Ishikawa (cell line): ENCODE measurements around the gene ASMTL.

Source experiments
- CEBPB ChIP-seq: IDR thresholded peaks from 2 replicates; pipeline ENCODE4 v1.6.1; 2012
- CREB1 ChIP-seq: IDR thresholded peaks from 2 replicates; pipeline ENCODE4 v1.6.1; 2012; ENCODE audit warnings: low read depth
- EGR1 ChIP-seq: IDR thresholded peaks from 2 replicates; pipeline ENCODE4 v1.6.1; 2012
- EP300 ChIP-seq: IDR thresholded peaks from 2 replicates; pipeline ENCODE4 v1.6.1; 2012; ENCODE audit warnings: borderline replicate concordance
- FOXM1 ChIP-seq: IDR thresholded peaks from 2 replicates; pipeline ENCODE4 v1.6.1; 2012; ENCODE audit warnings: low read depth, borderline replicate concordance
- NFIC ChIP-seq: IDR thresholded peaks from 2 replicates; pipeline ENCODE4 v1.6.1; 2012
- RAD21 ChIP-seq: IDR thresholded peaks from 2 replicates; pipeline ENCODE4 v1.6.1; 2012; ENCODE audit warnings: low read depth
- REST ChIP-seq: IDR thresholded peaks from 2 replicates; pipeline ENCODE4 v1.6.1; 2012; ENCODE audit warnings: low read depth, mild to moderate bottlenecking
- TAF1 ChIP-seq: IDR thresholded peaks from 2 replicates; pipeline ENCODE4 v1.6.1; 2012; ENCODE audit warnings: low read depth, mild to moderate bottlenecking
- TCF12 ChIP-seq: IDR thresholded peaks from 2 replicates; pipeline ENCODE4 v1.6.1; 2012; ENCODE audit warnings: low read depth
- TEAD4 ChIP-seq: IDR thresholded peaks from 2 replicates; pipeline ENCODE4 v1.6.1; 2012
- YY1 ChIP-seq: IDR thresholded peaks from 2 replicates; pipeline ENCODE4 v1.6.1; 2012; ENCODE audit warnings: low read depth
- ZBTB7A ChIP-seq: IDR thresholded peaks from 2 replicates; pipeline ENCODE4 v1.6.1; 2012; ENCODE audit warnings: low read depth
- TF ChIP-seq, protein P1 (sequence below): IDR thresholded peaks from 2 replicates; pipeline ENCODE4 v1.6.1; 2012
- TF ChIP-seq, protein P2 (sequence below): IDR thresholded peaks from 2 replicates; pipeline ENCODE4 v1.6.1; 2012

ASMTL gene

GRCh38 chrX:1447969-1448572, 4.6 kb downstream of the ASMTL start:
- TF ChIP-seq YY1, result peak; percentile 50; the same call in 1 of the 2 replicates

- peak; percentile 26; the same call in 1 of the 2 replicates for TF ChIP-seq YY1
These were observed 5.4 kb downstream of the ASMTL start for GRCh38 chrX:1446984-1447968.

DNA sequence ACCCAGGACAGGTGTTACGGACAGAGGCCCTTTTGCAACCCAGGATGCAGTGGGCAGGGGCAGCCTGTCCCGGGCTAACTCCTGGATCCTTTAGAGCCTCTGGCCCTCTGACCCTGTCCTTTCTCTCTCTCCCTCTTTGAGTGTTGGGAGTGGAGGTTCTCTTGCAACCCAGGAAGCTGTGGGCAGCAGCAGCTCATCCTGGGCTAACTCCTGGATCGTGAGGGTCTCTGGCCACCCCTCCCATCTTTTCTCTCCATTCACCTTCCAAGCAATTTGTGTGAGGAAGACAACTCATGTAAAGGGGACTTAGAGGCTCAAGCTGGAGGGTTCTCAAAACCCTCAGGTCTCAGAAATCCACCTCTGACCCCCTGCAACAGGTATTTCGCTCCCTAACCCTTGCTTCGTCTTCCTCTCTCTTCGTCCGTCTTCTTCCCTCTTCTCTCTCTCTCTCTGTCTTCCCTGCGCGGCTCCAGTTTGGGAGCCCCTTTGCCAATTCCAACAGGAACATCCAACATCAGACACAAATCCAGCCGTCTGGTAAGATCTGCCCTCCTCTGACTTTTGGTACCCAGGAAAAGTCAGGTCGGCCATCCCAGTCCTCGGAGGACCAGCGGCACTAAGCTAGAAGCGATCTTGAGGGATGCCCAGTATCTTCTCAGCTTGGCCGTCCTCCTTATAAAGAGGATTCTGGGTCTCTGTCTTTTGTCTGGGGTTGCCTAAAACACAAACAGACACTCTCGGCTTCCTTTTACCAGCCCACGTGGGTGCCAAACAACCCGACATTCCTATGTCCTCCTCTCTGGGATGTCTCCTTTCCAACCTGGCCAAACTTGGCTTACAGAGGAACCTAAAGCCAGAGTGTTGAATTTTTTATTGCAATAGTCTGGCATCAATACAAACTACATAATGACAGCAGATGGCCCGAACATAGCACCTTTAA, 7.9 kb downstream of the ASMTL start:
- TF ChIP-seq, protein P1, sequence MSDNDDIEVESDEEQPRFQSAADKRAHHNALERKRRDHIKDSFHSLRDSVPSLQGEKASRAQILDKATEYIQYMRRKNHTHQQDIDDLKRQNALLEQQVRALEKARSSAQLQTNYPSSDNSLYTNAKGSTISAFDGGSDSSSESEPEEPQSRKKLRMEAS, result no peak
- TF ChIP-seq EGR1, result no peak
- TF ChIP-seq ZBTB7A, result no peak
- no peak for TF ChIP-seq NFIC
- TF ChIP-seq EP300, result no peak
- no peak for TF ChIP-seq RAD21
- no peak for TF ChIP-seq FOXM1
- TF ChIP-seq, protein P2, sequence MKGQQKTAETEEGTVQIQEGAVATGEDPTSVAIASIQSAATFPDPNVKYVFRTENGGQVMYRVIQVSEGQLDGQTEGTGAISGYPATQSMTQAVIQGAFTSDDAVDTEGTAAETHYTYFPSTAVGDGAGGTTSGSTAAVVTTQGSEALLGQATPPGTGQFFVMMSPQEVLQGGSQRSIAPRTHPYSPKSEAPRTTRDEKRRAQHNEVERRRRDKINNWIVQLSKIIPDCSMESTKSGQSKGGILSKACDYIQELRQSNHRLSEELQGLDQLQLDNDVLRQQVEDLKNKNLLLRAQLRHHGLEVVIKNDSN, result no peak
- no peak for TF ChIP-seq CREB1
- no peak for TF ChIP-seq REST

GRCh38 chrX:1443496-1444075, 9.1 kb downstream of the ASMTL start:
- TF ChIP-seq TCF12 (no peak), TAF1 (no peak), TEAD4 (no peak), NFIC (no peak), CREB1 (no peak), EGR1 (no peak), REST (no peak), EP300 (no peak), RAD21 (no peak), ZBTB7A (no peak), YY1 (no peak), FOXM1 (no peak), CEBPB (no peak)
- TF ChIP-seq, protein P2, result no peak
- TF ChIP-seq, protein P1, result no peak

DNA sequence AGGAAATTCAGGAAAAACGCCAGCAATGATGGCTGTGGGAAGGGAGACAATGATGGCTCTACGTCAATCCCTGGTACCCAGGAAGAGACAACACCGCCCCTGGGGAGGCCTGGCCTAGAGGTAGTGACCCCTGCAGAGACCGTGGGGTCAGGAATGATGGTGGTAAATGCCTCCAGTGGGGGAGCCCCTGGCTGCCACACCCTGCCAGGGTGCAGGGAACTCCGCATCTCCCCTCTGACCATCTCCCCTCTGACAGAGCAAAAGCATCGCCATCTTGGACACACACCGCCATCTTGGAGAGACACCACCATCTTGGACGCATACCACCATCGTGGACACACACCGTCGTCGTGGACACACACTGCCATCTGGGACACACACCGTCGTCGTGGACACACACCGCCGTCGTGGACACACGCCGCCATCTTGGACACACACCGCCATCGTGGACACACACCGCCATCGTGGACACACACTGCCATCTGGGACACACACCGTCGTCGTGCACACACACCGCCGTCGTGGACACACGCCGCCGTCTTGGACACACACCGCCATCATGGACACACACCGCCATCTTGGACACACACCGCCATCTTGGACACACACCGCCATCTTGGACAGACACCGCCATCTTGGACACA, 9.9 kb downstream of the ASMTL start:
- TF ChIP-seq FOXM1, result no peak
- TF ChIP-seq, protein P1, result no peak
- no peak for TF ChIP-seq EGR1
- TF ChIP-seq NFIC, result no peak
